CD4-positive, alpha-beta T cell treated with Interleukin-15 for 1 hour (primary cell): ENCODE data around the gene MAJIN.
A peak's percentile ranks its signal among the peaks of the same experiment; 100 is the strongest.

Experiments
- DNase-seq: peaks from one replicate; pipeline ENCODE4 v3.0.0-alpha.2; 2020

MAJIN gene

DNA sequence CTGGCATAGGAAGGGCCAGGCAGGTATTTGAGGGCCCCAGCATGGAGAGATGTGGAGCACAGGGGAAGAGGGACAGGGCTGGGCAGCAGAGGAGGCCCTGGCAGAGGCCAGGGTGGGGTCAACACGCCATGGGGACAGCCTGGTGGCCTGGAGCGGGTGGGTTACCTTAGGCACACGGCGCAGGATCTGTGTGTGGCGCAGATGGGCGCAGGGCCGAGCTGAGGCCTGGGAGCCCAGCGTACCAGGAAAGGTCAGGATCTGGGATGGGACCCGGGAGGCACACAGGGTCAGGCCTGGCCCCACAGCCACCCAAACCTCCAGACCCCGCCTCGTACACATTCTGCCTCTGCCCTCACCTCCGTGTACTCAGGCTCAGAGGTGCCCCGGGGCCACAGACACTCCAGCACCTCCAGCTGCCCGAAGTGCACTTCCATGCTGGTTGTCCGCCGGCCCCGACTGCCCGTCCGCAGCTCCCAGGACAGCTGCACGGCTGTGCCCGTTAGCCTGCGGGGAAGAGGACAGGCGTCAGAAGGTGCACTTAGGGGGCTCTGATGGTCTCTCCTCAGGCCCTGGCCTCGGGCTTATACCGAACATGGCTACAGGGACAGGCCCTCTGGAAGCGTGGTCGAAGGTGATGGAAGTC lies 61.3 kb downstream of the MAJIN start:
- no peak for DNase-seq

DNA sequence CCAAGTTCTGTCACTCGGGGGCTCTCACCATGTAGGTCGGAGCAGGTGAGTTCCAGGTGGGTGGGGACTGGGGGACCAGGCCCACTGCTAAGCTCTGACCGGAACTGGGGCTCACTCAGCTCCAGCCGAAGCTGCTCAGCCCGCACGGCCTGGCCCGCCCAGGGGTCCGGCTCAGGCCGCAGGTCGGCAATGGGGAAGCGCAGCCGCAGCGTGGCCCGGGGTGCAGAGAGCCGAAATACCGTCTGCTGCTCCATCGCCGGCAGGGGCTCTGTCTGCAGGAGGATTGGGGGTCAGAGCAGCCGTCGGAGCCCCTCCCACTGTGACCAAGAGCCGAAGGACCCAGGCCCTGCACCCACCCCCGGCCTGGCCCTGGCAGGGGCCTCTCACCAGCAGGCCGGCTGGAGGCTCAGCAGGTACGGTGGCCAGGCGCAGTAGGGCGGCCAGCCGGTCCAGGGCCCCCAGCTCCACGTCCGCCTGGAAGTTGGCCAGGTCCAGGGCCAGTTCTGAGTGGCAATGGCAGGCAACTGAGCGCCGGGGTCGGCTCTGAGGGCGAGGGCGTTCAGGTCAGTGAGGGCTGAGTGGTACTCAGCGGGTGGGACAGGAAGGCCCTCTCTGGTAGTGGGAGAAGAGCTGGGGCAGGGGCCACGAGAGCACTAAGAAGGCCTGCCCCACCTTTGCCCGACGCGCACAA lies 62.1 kb downstream of the MAJIN start:
- DNase-seq, result no peak

DNA sequence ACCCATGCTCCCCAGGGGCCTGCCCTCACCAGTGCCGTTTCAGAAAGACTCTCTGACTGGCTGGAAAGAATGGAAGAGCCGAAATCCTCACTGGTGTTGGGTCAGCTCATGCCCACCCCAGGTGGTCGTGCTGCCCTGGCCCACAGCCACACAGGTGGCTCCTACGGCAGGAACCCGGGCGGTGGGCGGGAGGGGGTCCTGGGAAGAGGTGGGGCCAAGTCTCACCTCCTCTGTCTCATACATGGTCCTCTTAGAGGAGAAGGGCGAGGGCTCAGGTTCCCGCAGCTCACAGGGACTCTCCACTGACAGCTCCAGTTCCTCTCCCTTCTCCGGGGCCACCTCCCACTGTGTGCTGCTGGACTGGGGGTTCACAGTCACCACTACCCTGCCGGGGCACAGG lies 63.1 kb downstream of the MAJIN start:
- DNase-seq, result no peak

DNA sequence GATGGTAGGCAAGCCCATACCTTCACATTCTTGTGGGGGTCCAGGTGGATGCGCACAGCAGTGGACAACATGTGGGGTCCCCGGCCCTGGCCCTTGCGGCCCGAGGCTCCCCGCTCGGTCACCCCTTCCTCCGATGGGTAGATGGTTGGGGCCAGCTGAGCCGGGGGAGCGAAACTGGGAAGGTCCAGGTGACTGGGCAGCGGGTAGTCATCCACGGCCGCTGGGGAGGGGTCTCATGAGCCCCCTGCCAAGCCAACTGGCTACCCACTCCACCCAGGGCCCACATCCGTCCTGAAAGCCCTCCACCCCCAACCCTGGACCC lies 65.6 kb downstream of the MAJIN start:
- no peak for DNase-seq

DNA sequence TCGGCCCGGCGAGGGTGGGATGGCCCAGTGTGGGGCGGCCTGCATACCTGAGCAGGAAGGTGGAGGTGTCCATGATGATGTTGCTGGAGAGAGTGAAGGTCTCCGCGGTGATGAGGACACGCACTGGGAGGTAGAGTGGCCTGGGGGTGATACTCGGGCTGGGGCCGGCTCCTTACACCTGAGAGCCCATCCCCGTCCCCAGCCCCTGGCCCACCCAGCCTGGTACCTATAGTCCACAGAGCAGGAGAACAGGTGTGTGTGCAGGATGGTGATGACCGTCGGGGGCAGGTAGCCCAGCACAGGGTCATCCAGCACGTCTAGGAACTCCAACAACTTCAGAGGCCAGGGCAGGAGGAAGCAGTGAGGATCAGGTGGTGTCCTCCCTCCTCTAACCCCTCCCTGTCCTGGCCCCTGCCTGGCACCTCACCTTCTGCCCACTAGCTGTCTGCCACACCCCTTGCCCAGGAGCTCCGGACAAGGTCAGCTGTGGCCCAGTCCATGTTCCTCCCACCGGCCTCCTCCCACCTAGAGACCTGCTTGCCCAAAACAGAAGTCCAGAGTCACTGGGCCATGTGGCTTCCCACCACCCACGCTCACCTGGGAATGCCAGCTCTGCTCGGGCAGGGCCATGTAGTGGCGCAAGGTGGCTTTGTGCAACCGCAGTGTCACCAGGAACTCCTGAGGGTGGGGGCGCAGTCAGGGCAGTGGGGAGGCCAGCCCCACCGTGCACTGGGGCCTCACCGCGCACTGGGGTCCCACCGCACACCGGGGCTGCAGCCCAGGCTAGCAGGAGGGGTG lies 66.2 kb downstream of the MAJIN start:
- no peak for DNase-seq

DNA sequence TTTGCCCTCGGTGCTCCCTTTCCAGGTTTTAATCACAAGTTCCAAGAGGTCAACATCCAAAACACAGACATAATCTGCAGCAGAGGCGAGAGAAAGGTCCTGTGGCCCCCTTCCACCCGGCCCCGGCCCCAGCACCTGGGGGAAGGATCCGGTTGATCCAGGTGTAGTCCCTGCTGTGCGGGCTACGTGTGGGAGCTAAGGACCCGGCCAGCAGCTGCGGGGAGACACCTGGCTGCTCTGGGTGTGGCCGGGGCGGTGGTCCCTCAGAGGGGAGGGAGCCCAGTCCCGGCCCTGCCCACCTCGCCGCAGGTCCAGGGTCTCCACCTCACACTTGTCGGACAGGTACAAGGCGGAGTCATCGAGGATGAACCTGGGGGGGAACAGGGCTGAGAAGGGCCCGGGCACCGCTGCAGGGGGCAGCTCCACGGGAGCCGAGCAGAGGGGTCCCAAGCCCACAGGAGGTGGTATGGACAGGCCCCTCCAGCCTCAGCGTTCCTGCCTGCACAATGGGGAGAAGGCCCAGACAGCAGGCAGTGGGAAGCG lies 68.5 kb downstream of the MAJIN start:
- DNase-seq, result no peak

DNA sequence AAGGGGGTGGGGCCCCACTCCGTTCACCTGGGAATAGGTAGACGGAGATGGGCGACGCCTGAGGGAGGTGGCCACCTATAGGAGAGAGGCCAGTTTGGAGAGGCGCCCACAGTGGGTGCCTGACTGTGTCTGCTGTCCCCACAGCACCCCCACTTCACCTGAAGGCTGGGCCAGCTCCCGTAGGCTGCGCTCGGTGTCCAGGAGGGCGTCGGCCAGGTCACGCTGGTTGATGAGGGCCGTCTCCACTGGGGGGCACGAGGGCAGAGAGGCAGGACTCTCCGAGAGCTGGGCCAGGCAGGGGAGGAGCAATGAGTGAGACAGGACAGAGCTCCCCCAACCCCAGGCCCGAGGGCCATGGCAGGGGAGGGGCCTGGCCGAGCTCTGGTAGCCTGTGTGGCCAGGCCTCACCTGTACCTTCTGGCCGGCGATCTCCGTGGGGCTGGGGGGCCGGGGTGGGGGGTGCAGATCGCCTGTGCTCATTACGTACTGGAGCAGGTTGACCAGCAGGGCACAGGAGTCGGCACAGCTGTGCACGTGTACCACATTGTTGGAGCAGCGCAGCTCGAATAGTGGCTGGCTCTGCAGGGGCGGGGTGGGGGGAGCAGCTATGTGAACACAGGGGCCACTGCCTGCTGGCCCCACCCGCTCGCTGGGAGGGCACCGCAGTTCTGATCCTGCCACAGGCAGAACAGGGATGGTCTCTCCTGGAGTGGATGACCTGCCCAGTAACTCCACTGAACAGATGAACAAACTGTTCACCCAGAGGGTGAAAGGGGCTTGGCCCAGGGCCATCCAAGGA lies 69.6 kb downstream of the MAJIN start:
- no peak for DNase-seq

DNA sequence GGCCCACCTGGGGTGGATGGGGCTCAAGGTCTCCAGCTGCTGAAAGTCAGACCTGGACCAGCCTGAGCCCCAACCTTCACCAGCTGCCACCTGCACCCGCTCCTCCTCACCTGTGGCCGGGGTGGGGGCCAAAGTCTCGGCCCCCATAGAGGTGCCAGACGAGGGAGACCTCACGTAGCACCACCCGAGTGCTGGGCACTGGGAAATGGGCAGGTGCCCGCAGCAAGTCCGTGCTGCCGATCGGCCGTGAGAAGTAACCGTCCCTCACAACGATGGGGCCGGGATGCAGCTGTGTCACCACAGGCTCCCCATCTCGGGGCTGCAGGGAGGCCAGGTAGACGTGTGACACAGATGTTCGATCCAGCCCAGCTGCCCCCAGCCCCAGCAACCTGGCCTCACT lies 71.1 kb downstream of the MAJIN start:
- no peak for DNase-seq

DNA sequence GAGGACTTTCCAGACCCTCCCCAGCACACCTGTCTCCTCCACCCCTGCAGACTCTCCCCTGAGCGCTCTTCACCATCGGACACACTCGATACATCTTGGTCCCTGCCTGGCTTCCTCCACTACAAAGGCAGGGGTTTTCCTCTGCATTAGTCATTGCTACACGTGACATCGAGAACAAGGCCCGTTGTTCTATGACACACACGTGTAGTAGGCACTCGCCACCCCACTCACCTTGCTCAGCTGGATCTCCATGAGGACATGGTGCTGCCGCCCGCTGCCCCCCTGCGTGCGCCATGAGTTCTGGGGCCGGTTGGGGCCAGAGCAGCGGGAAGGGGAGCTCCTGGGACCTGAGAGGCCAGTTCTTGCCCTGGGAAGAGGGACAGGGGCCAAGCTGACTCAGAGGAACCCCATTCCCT lies 71.6 kb downstream of the MAJIN start:
- peak; percentile 69 for DNase-seq

DNA sequence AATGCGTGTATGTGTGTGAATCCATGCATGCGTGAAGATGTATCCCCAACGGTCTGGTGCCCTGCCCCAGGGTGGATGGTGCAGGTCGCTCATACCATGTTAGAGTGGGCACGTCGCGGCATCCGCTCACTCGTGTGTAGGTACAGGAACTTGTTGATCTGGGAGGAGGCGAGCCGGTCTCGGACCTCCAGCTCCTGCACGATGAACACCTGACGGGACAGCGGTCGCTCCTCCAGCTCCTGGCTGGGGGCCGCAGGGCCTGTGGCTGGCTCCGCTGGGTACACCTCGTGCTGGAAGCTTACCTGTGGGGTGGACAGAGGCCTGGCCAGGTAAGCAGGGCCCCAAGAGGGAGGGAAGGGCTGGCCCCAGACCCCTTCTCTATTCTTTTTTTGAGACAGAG lies 73.4 kb downstream of the MAJIN start:
- DNase-seq, result no peak

DNA sequence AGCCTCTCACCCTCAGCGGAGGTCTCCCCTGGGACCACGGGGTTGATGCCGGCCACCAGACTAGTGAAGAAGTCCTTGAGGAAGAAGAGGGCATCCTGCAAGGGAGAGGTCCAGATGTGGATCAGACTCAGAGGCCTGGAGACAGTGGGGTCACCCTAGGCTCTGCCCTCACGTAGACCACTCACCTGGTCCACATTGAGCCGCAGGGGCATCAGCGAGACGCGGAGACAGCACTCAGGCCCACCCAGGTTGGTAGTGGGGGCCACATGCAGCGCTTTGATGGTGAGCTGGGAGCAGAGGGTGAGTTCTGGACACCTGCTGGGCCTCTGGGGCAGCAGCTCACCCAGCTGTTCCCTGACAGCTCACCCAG lies 73.8 kb downstream of the MAJIN start:
- DNase-seq, result no peak

DNA sequence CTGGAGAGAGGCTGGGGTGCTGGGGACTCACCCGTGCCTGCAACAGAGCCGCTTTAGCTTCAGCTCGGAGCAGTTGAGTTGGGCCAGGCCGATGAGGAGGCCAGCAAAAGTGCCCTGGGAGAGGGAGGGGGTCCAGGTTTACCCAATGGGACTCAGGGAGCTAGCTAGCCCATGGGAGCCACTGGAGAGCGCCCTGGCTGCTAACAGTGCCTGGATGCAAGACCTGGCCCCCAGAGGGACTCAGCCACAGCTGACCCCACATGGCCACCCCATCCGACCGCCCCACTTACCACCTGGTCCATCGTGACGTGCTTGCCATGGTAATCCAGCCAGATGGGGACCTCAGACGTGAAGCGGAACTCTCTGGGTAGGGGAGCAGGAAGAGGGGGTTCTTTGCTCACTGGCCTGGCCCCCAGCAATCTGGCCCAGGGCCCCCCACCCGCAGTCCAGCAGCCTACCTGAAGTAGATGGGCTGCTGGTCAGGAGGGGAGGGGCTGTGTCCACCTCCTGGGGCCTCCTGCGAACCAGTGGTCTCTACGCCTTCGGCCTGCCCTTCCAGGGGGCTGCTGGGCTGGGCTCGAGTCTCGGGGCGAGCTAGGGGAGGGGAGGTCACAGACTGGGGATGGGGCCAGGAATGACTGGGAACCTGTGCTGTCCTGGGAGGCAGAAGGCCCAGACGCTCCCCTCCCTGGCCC lies 74.4 kb downstream of the MAJIN start:
- no peak for DNase-seq

DNA sequence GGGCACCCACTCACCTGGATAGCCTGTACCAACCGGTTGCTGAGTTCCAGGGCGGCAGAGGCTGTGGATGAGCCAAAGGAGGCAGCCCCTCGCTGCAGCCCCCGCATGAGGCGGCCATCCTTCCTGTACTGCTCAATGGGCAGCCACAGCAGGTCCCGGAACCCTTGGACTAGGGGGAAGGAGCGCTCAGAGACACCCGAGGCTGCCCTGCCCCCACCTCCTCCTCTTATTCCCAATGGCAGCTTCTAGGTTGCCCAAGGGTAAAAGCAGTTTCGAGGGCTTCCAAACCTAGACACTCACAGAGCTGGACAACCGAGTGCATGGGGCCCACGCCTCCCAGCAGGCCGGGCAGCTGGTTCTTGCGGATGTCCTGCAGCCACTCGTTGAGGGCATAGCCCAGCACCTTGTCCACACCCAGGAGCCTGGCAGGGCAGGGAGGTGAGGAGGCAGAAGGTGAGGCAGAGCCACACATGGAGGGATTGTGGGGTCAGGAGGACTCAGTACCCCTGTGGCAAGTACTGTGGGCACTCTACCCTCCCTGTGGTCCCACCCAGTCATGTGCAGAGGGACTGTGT lies 75.4 kb downstream of the MAJIN start:
- no peak for DNase-seq

DNA sequence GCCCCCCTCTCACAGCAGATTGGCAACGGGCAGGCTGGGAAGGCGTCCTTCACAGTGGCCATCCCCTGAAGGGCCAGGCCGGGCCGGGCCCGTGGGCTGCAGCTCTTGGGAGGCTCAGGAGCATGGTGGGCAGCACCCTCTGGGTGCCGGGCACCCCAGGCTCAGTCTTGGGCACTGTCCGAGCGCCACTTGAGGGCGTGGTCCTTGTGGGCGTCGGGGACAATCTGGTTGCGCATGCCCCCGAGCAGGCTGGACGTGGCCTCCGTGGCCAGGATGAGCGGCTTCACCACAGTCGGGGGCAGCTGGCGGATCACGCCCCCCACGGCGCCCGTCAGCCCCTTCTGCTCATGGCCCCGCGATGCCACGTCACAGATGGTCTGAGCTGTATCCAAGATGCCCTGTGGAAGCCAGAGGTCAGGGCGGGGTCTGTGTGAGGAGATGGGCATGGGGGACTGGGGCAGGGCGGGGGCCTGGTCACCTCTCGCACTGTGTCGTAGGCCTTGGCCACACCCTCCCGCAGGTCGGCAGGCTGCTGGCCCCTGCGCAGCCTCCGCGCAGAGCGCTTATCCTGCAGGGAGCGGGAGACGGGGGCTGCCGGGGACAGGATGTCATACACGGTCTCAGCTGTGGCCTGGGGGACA lies 77.0 kb downstream of the MAJIN start:
- DNase-seq, result no peak

DNA sequence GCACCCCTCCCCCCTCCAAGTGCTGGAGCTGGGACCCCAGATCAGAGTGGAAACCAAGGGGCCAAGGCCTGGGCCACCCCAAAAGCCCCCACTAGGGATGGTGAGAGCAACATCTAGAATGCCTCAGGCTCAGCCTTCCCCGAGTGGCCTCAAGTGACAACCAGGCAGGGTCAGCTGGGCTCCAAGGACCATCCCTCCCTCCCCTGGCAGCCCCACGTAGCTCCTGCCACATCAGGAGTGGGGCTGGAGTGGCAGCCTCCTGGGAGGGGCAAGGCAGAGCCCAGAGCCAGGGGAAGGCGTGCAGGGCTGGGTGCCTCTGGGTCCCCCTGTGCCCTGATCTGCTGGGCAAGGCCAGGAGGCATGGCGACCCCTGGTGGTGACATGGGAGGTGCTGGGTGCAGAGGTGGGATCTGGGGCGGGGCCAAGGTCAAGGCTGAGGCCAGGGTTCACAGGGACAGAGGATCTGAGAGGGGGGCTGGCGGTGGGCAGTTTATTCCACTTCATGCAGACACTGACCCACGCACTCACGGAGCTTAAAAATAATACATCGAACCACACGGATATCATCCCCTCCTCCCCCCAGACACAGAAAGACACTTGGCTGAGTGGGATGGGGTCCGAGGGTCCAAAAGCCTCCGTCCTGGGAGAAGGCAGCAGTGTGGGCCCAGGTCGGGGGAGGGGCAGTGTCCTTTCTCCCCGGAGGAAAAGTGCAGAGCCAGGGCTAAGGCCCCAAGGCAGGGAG lies 77.7 kb downstream of the MAJIN start:
- DNase-seq, result peak; percentile 87

DNA sequence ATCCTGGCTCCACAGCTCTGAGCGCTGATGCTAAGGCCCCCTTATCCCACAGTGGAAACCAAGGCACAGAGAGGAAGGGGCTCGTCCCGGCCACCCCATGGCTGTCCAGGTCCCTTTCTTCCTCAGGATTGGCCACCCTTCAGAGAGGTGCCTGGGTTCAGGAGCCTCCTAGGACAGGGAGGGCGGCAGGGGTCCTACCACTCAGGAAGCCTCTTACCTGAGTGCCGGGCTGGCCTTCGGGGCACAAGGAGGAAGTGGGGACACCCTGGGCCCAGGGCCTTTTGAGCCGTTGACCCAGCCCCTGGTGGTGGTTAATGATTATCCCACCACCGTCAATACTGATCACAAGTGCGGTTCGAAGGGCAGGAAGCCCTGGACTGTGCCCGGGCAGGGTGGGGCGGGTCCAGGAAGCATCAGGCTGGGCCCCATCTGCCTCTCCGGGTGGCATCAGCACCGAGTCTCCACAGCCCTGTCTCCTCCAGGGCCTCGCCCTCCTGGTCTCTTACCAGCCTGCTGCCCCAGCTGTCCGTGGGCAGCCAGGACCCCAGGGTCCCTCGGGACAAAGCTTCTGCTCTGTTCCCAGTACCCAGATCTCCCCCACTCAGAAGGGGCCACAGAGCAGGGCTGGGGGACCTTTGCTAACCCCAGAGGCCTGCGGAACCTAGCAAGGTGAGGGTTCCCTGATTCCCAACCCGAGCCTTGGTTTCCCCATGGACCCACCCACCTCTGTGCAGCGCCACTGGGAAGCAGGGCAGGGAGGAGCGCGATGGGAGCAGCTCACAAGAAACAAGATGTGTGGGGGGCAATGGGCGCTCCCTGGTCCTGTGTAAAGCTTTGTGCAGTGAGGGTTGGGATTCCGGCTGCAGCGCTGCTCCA lies 78.5 kb downstream of the MAJIN start:
- DNase-seq, result no peak

DNA sequence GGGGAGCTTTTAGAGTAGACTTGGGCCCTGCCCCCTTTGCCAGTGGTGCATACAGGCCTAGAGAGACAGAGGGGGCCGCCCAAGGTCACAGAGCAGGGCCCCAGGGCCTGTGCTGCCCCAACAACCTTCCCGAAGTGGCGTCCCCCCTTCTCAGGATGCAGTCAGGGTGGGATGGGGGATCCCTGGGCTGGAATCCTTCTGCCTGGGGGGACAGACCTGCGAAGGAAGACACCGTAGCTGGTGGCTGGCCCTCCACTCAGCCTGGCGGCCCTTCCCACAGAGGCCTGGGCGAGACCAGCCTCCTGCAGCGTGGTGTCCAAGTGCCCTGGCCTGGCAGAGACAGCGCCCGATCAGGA lies 79.1 kb downstream of the MAJIN start:
- no peak for DNase-seq

DNA sequence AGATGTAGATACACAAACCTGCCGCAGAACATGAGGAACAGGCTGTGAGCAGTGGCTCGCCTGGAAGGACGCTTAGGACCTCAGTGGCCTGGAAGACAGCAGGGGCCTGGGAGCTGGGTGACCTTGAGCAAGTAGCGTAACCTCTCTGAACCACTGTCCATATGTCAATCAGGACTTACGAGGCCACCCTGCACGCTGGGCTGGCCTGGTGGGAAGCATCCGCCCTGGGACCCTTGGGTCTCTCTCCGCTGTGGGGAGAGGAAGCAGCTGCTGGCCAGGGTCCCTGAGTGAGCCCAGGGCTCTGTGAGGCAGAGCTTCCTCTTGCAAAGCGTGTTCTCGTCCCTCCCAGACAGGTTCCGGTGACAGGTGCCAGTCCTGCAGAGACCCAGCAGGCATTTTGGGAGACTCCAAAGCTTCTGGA lies 79.5 kb downstream of the MAJIN start:
- DNase-seq, result no peak

DNA sequence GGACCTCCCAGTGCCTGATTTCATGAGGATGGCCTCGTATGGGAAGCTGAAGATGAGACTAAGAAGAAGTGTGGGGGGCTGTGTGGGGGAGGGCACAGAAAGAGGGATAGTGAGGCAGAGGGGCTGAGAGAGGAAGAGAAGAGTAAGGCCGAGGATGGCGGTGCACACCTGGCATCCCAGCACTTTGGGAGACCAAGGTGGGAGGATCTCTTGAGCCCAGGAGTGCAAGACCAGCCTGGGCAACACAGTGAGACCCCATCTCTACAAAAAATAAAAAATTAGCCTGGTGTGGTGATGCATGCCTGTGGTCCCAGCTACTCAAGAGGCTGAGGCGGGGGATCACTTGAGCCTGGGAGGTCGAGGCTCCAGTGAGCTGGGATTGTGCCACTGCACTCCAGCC lies 80.0 kb downstream of the MAJIN start:
- DNase-seq, result no peak
